ENCODE results near the gene RUNDC3A.

DNA sequence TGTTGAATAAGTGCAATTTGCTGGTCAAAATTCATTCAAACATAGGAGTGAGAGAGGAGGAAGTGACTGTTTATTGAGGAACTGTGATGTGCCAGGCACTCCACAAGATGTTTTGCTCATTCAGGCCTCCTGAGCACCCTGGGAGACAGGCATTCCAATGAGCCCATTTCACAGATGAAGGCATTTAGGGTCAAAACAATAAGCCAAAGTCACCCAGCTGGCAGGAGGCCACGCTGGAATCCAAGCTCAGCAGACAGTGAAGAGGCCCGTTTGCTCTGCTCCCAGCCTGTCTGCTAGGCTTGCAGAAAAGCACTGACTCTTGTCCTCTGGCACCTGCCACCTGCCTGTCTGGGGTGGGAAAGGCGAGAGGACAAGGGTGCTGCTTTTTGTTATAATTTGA lies 26.3 kb downstream of the RUNDC3A start:
- TF ChIP-seq, protein P1, sequence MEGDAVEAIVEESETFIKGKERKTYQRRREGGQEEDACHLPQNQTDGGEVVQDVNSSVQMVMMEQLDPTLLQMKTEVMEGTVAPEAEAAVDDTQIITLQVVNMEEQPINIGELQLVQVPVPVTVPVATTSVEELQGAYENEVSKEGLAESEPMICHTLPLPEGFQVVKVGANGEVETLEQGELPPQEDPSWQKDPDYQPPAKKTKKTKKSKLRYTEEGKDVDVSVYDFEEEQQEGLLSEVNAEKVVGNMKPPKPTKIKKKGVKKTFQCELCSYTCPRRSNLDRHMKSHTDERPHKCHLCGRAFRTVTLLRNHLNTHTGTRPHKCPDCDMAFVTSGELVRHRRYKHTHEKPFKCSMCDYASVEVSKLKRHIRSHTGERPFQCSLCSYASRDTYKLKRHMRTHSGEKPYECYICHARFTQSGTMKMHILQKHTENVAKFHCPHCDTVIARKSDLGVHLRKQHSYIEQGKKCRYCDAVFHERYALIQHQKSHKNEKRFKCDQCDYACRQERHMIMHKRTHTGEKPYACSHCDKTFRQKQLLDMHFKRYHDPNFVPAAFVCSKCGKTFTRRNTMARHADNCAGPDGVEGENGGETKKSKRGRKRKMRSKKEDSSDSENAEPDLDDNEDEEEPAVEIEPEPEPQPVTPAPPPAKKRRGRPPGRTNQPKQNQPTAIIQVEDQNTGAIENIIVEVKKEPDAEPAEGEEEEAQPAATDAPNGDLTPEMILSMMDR (IDR thresholded peaks at IDR 0.05), result no peak
- TF ChIP-seq JUN (CRISPR knock-in tag; IDR thresholded peaks at IDR 0.05) (no peak), CREB1 (CRISPR knock-in tag; IDR thresholded peaks at IDR 0.05) (no peak), ZNF232 (CRISPR knock-in tag; IDR thresholded peaks at IDR 0.05) (no peak), CREM (CRISPR knock-in tag; IDR thresholded peaks at IDR 0.05) (no peak), ZNF121 (CRISPR knock-in tag; IDR thresholded peaks at IDR 0.05) (no peak), MYBL2 (CRISPR knock-in tag; IDR thresholded peaks at IDR 0.05) (no peak)
- TF ChIP-seq, protein P2, sequence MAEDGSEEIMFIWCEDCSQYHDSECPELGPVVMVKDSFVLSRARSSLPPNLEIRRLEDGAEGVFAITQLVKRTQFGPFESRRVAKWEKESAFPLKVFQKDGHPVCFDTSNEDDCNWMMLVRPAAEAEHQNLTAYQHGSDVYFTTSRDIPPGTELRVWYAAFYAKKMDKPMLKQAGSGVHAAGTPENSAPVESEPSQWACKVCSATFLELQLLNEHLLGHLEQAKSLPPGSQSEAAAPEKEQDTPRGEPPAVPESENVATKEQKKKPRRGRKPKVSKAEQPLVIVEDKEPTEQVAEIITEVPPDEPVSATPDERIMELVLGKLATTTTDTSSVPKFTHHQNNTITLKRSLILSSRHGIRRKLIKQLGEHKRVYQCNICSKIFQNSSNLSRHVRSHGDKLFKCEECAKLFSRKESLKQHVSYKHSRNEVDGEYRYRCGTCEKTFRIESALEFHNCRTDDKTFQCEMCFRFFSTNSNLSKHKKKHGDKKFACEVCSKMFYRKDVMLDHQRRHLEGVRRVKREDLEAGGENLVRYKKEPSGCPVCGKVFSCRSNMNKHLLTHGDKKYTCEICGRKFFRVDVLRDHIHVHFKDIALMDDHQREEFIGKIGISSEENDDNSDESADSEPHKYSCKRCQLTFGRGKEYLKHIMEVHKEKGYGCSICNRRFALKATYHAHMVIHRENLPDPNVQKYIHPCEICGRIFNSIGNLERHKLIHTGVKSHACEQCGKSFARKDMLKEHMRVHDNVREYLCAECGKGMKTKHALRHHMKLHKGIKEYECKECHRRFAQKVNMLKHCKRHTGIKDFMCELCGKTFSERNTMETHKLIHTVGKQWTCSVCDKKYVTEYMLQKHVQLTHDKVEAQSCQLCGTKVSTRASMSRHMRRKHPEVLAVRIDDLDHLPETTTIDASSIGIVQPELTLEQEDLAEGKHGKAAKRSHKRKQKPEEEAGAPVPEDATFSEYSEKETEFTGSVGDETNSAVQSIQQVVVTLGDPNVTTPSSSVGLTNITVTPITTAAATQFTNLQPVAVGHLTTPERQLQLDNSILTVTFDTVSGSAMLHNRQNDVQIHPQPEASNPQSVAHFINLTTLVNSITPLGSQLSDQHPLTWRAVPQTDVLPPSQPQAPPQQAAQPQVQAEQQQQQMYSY (CRISPR knock-in tag; IDR thresholded peaks at IDR 0.05), result no peak
- TF ChIP-seq, protein P3, sequence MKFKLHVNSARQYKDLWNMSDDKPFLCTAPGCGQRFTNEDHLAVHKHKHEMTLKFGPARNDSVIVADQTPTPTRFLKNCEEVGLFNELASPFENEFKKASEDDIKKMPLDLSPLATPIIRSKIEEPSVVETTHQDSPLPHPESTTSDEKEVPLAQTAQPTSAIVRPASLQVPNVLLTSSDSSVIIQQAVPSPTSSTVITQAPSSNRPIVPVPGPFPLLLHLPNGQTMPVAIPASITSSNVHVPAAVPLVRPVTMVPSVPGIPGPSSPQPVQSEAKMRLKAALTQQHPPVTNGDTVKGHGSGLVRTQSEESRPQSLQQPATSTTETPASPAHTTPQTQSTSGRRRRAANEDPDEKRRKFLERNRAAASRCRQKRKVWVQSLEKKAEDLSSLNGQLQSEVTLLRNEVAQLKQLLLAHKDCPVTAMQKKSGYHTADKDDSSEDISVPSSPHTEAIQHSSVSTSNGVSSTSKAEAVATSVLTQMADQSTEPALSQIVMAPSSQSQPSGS (CRISPR knock-in tag; IDR thresholded peaks at IDR 0.05; ENCODE audit: borderline replicate concordance, low read depth), result no peak
- TF ChIP-seq, protein P4, sequence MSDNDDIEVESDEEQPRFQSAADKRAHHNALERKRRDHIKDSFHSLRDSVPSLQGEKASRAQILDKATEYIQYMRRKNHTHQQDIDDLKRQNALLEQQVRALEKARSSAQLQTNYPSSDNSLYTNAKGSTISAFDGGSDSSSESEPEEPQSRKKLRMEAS (CRISPR knock-in tag; IDR thresholded peaks at IDR 0.05), result no peak
- TF ChIP-seq, protein P5, sequence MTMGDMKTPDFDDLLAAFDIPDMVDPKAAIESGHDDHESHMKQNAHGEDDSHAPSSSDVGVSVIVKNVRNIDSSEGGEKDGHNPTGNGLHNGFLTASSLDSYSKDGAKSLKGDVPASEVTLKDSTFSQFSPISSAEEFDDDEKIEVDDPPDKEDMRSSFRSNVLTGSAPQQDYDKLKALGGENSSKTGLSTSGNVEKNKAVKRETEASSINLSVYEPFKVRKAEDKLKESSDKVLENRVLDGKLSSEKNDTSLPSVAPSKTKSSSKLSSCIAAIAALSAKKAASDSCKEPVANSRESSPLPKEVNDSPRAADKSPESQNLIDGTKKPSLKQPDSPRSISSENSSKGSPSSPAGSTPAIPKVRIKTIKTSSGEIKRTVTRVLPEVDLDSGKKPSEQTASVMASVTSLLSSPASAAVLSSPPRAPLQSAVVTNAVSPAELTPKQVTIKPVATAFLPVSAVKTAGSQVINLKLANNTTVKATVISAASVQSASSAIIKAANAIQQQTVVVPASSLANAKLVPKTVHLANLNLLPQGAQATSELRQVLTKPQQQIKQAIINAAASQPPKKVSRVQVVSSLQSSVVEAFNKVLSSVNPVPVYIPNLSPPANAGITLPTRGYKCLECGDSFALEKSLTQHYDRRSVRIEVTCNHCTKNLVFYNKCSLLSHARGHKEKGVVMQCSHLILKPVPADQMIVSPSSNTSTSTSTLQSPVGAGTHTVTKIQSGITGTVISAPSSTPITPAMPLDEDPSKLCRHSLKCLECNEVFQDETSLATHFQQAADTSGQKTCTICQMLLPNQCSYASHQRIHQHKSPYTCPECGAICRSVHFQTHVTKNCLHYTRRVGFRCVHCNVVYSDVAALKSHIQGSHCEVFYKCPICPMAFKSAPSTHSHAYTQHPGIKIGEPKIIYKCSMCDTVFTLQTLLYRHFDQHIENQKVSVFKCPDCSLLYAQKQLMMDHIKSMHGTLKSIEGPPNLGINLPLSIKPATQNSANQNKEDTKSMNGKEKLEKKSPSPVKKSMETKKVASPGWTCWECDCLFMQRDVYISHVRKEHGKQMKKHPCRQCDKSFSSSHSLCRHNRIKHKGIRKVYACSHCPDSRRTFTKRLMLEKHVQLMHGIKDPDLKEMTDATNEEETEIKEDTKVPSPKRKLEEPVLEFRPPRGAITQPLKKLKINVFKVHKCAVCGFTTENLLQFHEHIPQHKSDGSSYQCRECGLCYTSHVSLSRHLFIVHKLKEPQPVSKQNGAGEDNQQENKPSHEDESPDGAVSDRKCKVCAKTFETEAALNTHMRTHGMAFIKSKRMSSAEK (CRISPR knock-in tag; IDR thresholded peaks at IDR 0.05; ENCODE audit: borderline replicate concordance), result no peak
- TF ChIP-seq, protein P6, sequence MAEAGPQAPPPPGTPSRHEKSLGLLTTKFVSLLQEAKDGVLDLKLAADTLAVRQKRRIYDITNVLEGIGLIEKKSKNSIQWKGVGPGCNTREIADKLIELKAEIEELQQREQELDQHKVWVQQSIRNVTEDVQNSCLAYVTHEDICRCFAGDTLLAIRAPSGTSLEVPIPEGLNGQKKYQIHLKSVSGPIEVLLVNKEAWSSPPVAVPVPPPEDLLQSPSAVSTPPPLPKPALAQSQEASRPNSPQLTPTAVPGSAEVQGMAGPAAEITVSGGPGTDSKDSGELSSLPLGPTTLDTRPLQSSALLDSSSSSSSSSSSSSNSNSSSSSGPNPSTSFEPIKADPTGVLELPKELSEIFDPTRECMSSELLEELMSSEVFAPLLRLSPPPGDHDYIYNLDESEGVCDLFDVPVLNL (CRISPR knock-in tag; IDR thresholded peaks at IDR 0.05; ENCODE audit: borderline replicate concordance, low read depth), result no peak

Measured in WTC11 (cell line).